Posterior cingulate gyrus (tissue), 11 donors: ENCODE data around the gene ANKMY2.

ENCODE experiments used
- DNase-seq, 10 donors: peaks; one replicate each; pipeline versions ENCODE4 v3.0.0 to v3.0.0-alpha.2; 2020 to 2021; ENCODE audit warnings: mixed read lengths in 3 of 10
- intact Hi-C: fragments of 100-400 bp; cut with DNase I; formaldehyde crosslinking; loops from one replicate; pipeline ENCODE4 v1.15.1; 2023

ANKMY2 gene

GRCh38 chr7:16587129-16587528 is 58.4 kb downstream of the ANKMY2 start:
- intact Hi-C loops = no loop called here
- DNase-seq = no peak

- DNase-seq = peak in 2 of 10 donors; percentile 79 to 81
- intact Hi-C loops = no loop called here
These were observed 59.3 kb downstream of the ANKMY2 start for GRCh38 chr7:16586081-16586874.

GRCh38 chr7:16585540-16585939 is 60.0 kb downstream of the ANKMY2 start:
- intact Hi-C loops = no loop called here
- no peak for DNase-seq

- DNase-seq = no peak
- intact Hi-C loops = no loop called here
These were observed 61.7 kb downstream of the ANKMY2 start for GRCh38 chr7:16583834-16584233.

- intact Hi-C loops = no loop called here
- no peak for DNase-seq
These were observed 64.3 kb downstream of the ANKMY2 start for GRCh38 chr7:16581286-16581685.

- intact Hi-C loops = no loop called here
- no peak for DNase-seq
These were observed 66.3 kb downstream of the ANKMY2 start for GRCh38 chr7:16579216-16579615.

- intact Hi-C loops = no loop called here
- DNase-seq = no peak
These were observed 73.6 kb downstream of the ANKMY2 start for GRCh38 chr7:16571941-16572340.

GRCh38 chr7:16564909-16565426 is 80.6 kb downstream of the ANKMY2 start:
- DNase-seq = no peak
- intact Hi-C loops = loop anchor here (1.0 to 2.0 kb wide), 2 partner anchors 132 to 487 kb away; no protein-coding TSS in a partner anchor

- intact Hi-C loops = loop anchor here (1.0 to 2.0 kb wide), 2 partner anchors 131 to 486 kb away; no protein-coding TSS in a partner anchor
- DNase-seq = no peak
These were observed 81.6 kb downstream of the ANKMY2 start for GRCh38 chr7:16564023-16564380.

- intact Hi-C loops = loop anchor here (1.0 to 2.0 kb wide), 2 partner anchors 131 to 485 kb away; no protein-coding TSS in a partner anchor
- no peak for DNase-seq
These were observed 82.1 kb downstream of the ANKMY2 start for GRCh38 chr7:16563281-16564022.

GRCh38 chr7:16562456-16563220 is 82.9 kb downstream of the ANKMY2 start:
- DNase-seq = peak in 1 of 10 donors; percentile 77
- intact Hi-C loops = no loop called here

- no peak for DNase-seq
- intact Hi-C loops = no loop called here
These were observed 83.6 kb downstream of the ANKMY2 start for GRCh38 chr7:16561943-16562342.

- intact Hi-C loops = no loop called here
These were observed 85.9 kb downstream of the ANKMY2 start for GRCh38 chr7:16559497-16560179.

GRCh38 chr7:16558761-16559302 is 86.7 kb downstream of the ANKMY2 start:
- DNase-seq = no peak
- intact Hi-C loops = no loop called here

More at GRCh38 chr7:16559497-16560179, 85.9 kb downstream of the ANKMY2 start:
- no peak for DNase-seq

- no peak for DNase-seq
- intact Hi-C loops = no loop called here
These were observed 89.2 kb downstream of the ANKMY2 start for GRCh38 chr7:16556359-16556758.

GRCh38 chr7:16554518-16555236 is 90.9 kb downstream of the ANKMY2 start:
- intact Hi-C loops = no loop called here
- DNase-seq = no peak

GRCh38 chr7:16550671-16551070 is 94.9 kb downstream of the ANKMY2 start:
- no peak for DNase-seq
- intact Hi-C loops = no loop called here
